Mucosa of descending colon (tissue), 3 donors: Measurements from ENCODE around the gene SH3GLB2. TPM values are rescaled to one million over a fixed set of nuclear protein-coding genes. Genes with fewer than 3 reads are reported as not detected.

Experiments
- ATAC-seq: fragments of 200-7000 bp; cut with Tn5 transposase; one replicate; pipeline ENCODE4 v1.9.1; 2020; ENCODE audit warnings: mild to moderate bottlenecking, moderate library complexity
- DNase-seq, 3 donors: peaks; one replicate each; pipeline ENCODE4 v3.0.0-alpha.2; 2020
- H3K36me3 ChIP-seq: fragments of 200-600 bp; one replicate; pipeline ENCODE4 v1.8.0; 2021; ENCODE audit warnings: low read depth, mild to moderate bottlenecking
- H3K4me1 ChIP-seq: fragments of 200-600 bp; one replicate; pipeline ENCODE4 v1.8.0; 2021; ENCODE audit warnings: low read depth, mild to moderate bottlenecking
- H3K4me3 ChIP-seq: fragments of 200-600 bp; one replicate; pipeline ENCODE4 v1.8.0; 2021; ENCODE audit warnings: mild to moderate bottlenecking
- H3K9me3 ChIP-seq: fragments of 200-600 bp; one replicate; pipeline ENCODE4 v1.8.0; 2021; ENCODE audit warnings: mild to moderate bottlenecking
- intact Hi-C, 2 donors: fragments of 100-400 bp; cut with DNase I in 1 of 2; cut with micrococcal nuclease in 1 of 2; formaldehyde crosslinking; loops; one replicate each; pipeline versions ENCODE4 v1.11.0 to v1.11.1; 2022; cut with DNase I, micrococcal nuclease
- total RNA-seq, 3 donors: library from RNA; stranded (reverse); fragmentation: NEBNext Ultra II Directional in 2 of 3; extraction: Animal tissue kit (Norgen Biotek cat#: 25700) in 2 of 3; gene quantifications; one replicate each; pipeline versions ENCODE4 v1.2.1 to v1.2.4, GENCODE V29; 2021 to 2023
- TF ChIP-seq, protein P1 (sequence below): fragments of 200-600 bp; IDR thresholded peaks from one replicate; pipeline ENCODE4 v1.8.0; 2022; ENCODE audit warnings: antibody characterized with exemption, mild to moderate bottlenecking
- donor health status: DM: no; HTN: no; CAD: no; lungs with moderate emphysema.
- donor health status: DM: no; HTN: no; CAD: no.
- donor health status: DM: no; HTN: yes; CAD: no.

Gene SH3GLB2
- total RNA-seq, 3 donors from 2014 or later: 107 to 158 (median 128) TPM

DNA sequence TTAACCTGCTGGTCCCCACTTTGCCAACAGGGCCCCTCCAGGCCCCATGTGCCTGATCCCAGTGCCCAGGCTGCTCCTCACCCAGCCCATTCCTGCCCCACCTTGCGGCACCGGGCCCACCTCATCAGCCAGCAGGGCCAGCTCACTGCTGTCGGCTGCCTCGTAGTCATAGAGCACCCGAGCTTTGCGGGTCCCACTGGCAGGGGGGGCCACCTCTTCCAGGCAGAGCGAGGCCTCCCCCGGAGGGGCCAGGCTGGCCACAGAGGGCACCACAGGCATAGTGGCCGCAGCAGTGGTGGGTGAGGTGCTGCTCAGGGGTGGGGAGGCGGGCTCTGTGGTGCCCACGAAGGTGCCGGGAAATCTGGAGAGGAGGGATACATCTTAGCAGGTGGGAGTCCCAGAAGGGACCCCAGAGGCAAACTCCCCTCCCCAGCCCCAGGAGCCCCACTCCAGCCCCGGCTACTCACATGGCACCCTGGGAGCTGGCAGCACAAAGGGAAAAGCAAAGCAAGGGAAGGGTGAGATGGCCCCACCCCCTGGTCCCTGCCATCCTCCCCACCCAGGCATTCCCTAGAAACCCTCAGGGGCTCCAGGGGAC lies 19.0 kb downstream of the SH3GLB2 start:
- DNase-seq: no peak
- no peak for ATAC-seq
- intact Hi-C loops: no loop called here
- TF ChIP-seq, protein P1, sequence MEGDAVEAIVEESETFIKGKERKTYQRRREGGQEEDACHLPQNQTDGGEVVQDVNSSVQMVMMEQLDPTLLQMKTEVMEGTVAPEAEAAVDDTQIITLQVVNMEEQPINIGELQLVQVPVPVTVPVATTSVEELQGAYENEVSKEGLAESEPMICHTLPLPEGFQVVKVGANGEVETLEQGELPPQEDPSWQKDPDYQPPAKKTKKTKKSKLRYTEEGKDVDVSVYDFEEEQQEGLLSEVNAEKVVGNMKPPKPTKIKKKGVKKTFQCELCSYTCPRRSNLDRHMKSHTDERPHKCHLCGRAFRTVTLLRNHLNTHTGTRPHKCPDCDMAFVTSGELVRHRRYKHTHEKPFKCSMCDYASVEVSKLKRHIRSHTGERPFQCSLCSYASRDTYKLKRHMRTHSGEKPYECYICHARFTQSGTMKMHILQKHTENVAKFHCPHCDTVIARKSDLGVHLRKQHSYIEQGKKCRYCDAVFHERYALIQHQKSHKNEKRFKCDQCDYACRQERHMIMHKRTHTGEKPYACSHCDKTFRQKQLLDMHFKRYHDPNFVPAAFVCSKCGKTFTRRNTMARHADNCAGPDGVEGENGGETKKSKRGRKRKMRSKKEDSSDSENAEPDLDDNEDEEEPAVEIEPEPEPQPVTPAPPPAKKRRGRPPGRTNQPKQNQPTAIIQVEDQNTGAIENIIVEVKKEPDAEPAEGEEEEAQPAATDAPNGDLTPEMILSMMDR: no peak
- Histone ChIP-seq H3K4me1 (no peaks in the 10 kb centered on the region), H3K9me3 (no peaks in the 10 kb centered on the region), H3K36me3 (peaks cover 8% of the 10 kb centered on the region), H3K4me3 (no peak overlapping the region)

DNA sequence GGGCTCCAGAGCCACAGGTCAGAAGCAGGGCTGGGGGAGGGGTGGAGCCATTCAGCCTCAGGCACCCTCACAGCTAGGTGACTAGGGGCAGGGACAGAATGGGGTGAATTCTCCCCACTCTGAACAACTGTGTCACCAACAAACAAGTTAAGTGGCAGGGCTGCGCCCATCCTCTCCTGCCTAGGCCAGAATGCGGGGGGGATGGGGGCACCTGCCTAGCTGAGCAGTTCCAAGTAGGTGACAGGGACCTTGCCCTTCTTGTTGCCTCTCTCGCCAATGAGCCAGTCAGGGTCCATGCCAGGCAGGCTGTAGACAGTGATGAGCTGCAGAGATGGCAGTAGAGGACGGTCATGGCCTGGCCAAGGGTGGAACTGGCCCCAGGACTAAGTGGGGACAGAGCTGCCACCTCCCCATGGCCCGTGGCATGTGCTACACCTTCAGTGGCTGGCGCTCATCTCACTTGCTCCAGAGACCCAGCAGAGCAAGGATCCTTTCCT lies 19.6 kb downstream of the SH3GLB2 start:
- no peaks in the 10 kb centered on the region for H3K9me3 ChIP-seq
- intact Hi-C loops: no loop called here
- H3K36me3 ChIP-seq: peaks cover 8% of the 10 kb centered on the region
- TF ChIP-seq, protein P1: no peak
- DNase-seq (no peak), ATAC-seq (no peak)
- H3K4me1 ChIP-seq: no peaks in the 10 kb centered on the region
- no peak overlapping the region for H3K4me3 ChIP-seq

DNA sequence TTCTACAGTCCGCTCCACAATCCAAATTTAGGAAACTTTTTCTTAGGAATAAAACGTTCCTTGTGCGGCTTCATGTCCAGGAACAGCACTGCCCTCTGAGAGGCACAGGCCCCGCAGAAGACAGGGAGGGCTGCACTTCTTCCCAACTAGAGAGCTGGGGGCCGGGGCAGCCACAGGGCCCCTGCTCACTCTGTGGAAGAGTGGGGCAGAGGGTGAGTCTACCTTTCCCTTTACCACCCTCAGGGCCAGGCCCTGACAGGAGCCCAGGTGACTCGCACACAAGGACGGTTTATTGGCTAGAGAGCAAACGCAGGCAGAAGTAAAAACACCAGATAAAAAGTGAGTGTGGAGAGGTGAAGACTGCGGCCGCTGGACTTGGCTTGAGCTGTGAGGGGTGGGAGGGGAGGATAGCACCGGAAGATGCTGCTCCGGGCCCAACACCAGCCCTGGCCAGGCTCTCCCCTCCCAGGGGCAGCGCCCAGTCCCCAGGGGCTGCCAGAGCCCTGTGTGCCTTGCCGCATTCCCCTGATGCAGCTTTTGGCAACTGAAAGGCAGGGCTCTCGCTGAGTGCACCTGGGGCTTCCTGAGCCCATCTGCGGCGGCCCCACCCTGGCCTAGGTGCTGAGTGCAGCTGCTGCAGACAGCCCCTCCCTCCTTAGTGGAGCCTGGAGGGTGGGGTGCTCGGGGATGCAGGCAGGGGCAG lies 20.2 kb downstream of the SH3GLB2 start:
- intact Hi-C loops: no loop called here
- Histone ChIP-seq H3K36me3 (peaks cover 8% of the 10 kb centered on the region), H3K4me1 (no peaks in the 10 kb centered on the region), H3K9me3 (no peaks in the 10 kb centered on the region), H3K4me3 (no peak overlapping the region)
- peak in 1 of 3 donors; percentile 41 for DNase-seq
- ATAC-seq: no peak
- TF ChIP-seq, protein P1: no peak

DNA sequence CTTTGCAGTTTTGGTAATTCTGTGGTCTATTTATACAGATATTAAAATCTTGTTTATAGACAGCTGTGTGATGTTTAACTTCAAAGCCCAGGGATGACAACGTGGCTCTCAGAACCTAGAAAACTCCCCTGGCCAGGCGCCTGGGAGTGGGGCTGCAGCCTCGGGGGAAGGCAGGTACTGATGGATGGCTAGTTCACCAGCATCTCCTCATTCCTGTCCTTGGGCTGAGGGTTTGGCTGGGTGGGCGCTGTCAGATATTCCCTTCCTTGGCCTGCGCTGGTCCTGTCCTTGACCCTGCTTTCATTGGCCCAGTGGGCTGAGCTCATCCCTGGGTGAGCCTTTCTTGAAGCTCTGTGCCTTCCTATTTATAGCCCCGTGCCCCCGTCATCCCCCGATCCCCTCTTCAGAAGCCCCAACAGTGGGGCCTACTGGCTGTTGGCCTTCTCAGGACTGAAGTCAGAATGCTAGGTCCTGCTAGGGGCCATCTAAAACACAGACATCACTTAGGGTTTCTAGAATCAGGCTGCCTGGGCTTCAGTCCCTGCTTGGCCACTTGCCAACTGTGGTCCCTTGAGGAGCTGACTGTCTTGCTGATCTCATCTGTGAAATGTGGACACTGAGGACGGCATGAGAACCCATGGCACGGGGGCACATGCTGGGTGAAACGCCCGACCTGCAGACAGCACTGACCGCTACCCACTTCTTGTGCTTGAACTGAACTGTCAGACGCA lies 20.9 kb downstream of the SH3GLB2 start:
- TF ChIP-seq, protein P1: no peak
- DNase-seq (peak in 1 of 3 donors; percentile 36), ATAC-seq (no peak)
- Histone ChIP-seq H3K36me3 (peaks cover 8% of the 10 kb centered on the region), H3K4me3 (no peak overlapping the region), H3K4me1 (no peaks in the 10 kb centered on the region), H3K9me3 (no peaks in the 10 kb centered on the region)
- intact Hi-C loops: no loop called here

DNA sequence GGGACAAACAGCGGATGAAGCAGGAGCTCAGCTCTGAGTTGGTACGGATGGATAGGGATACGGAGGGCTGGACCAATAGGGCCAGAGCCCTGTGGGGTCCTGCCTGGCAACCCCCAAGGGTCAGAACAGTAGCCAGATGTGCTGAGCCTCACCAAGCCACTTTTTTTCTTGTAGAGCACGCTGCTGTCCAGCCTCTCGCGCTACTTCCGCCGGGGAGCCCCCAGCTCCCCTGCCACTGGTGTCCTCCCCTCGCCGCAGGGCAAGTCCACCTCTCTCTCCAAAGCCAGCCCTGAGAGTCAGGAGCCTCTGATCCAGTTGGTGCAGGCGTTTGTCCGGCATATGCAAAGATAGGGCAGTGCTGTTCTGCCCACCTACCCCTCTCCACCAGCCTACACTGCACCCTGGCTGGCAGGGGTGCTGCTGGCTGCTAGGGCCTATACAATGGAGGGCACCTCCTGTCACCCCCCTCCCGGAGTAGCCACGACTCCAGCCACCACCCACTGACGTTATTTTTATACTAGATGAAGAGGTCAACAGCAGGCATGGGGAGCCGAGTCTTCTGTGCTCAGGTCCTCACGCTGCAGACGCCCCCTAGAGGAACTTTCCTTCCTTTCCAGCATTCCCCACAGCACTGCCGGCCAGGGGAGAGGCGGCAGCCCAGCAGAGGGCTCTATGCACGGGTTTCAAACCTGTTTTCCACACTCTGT lies 21.6 kb downstream of the SH3GLB2 start:
- H3K4me1 ChIP-seq: no peaks in the 10 kb centered on the region
- H3K4me3 ChIP-seq: no peak overlapping the region
- TF ChIP-seq, protein P1: peak; percentile 48
- no peaks in the 10 kb centered on the region for H3K9me3 ChIP-seq
- ATAC-seq: peak; percentile 84
- intact Hi-C loops: no loop called here
- peak; percentile 50 to 75 (median 66) for DNase-seq
- H3K36me3 ChIP-seq: peaks cover 8% of the 10 kb centered on the region
